ENCODE measurements around the gene XPO6.

- TF ChIP-seq CTCF (IDR thresholded peaks at IDR 0.05) (no peak), POLR2A (IDR thresholded peaks at IDR 0.05) (no peak)
These were observed 15.9 kb downstream of the XPO6 start for GRCh38 chr16:28195859-28196258.
